ENCODE measurements around the gene SGMS1. TPM values are rescaled to one million over a fixed set of nuclear protein-coding genes. Genes with fewer than 3 reads are reported as not detected.
"Not testable (repeated sequence)": the region's sequence is repeated elsewhere in the genome, so short reads cannot be mapped to it uniquely, and the experiment has no call there.

The SGMS1 gene
- total RNA-seq, 1 donor from 2014 or later = 18.6 TPM

GRCh38 chr10:50552771-50553535 is 70.8 kb downstream of the SGMS1 start:
- no peak overlapping the region for H3K27ac Mint-ChIP-seq
- no peak for DNase-seq (ENCODE audit: low spot score)
- intact Hi-C loops (cut with micrococcal nuclease) = no loop called here
- H3K9me3 Mint-ChIP-seq = peaks cover 12% of the 10 kb centered on the region
- no peak overlapping the region for H3K4me3 Mint-ChIP-seq
- H3K36me3 Mint-ChIP-seq (ENCODE audit: low read depth) = no peaks in the 10 kb centered on the region
- H3K4me1 Mint-ChIP-seq (ENCODE audit: low read depth) = peaks cover 7% of the 10 kb centered on the region
- no peaks in the 10 kb centered on the region for H3K27me3 Mint-ChIP-seq (ENCODE audit: insufficient read depth)

- no peak overlapping the region for H3K27ac Mint-ChIP-seq
Observed at GRCh38 chr10:50552308-50552707, 71.4 kb downstream of the SGMS1 start.

GRCh38 chr10:50551894-50552293 is 71.9 kb downstream of the SGMS1 start:
- H3K4me3 Mint-ChIP-seq = no peak overlapping the region
- H3K27me3 Mint-ChIP-seq (ENCODE audit: insufficient read depth) = no peaks in the 10 kb centered on the region
- no peak overlapping the region for H3K27ac Mint-ChIP-seq
- H3K9me3 Mint-ChIP-seq = peaks cover 20% of the 10 kb centered on the region
- H3K36me3 Mint-ChIP-seq (ENCODE audit: low read depth) = peaks cover 9% of the 10 kb centered on the region
- DNase-seq (ENCODE audit: low spot score) = no peak
- intact Hi-C loops (cut with micrococcal nuclease) = no loop called here
- H3K4me1 Mint-ChIP-seq (ENCODE audit: low read depth) = peaks cover 7% of the 10 kb centered on the region

More at GRCh38 chr10:50552308-50552707, 71.4 kb downstream of the SGMS1 start:
- Mint-ChIP-seq H3K4me1 (ENCODE audit: low read depth) (peaks cover 7% of the 10 kb centered on the region), H3K4me3 (no peak overlapping the region), H3K9me3 (peaks cover 19% of the 10 kb centered on the region), H3K36me3 (ENCODE audit: low read depth) (peaks cover 6% of the 10 kb centered on the region), H3K27me3 (ENCODE audit: insufficient read depth) (no peaks in the 10 kb centered on the region)
- intact Hi-C loops (cut with micrococcal nuclease) = no loop called here
- no peak for DNase-seq (ENCODE audit: low spot score)

GRCh38 chr10:50550291-50550839 is 73.4 kb downstream of the SGMS1 start:
- DNase-seq (ENCODE audit: low spot score) = no peak
- Mint-ChIP-seq H3K27me3 (ENCODE audit: insufficient read depth) (no peaks in the 10 kb centered on the region), H3K9me3 (peaks cover 22% of the 10 kb centered on the region), H3K36me3 (ENCODE audit: low read depth) (peaks cover 9% of the 10 kb centered on the region), H3K4me1 (ENCODE audit: low read depth) (peaks cover 15% of the 10 kb centered on the region), H3K27ac (no peak overlapping the region), H3K4me3 (no peak overlapping the region)
- intact Hi-C loops (cut with micrococcal nuclease) = no loop called here

- peaks cover 26% of the 10 kb centered on the region for H3K4me1 Mint-ChIP-seq (ENCODE audit: low read depth)
- peaks cover 22% of the 10 kb centered on the region for H3K9me3 Mint-ChIP-seq
- intact Hi-C loops (cut with micrococcal nuclease); H3K36me3 Mint-ChIP-seq (ENCODE audit: low read depth); H3K27ac Mint-ChIP-seq; H3K4me3 Mint-ChIP-seq; DNase-seq (ENCODE audit: low spot score); H3K27me3 Mint-ChIP-seq (ENCODE audit: insufficient read depth): not testable (repeated sequence)
Observed at GRCh38 chr10:50549186-50549585, 74.6 kb downstream of the SGMS1 start.

- H3K4me1 Mint-ChIP-seq (ENCODE audit: low read depth) = peaks cover 30% of the 10 kb centered on the region
- H3K27me3 Mint-ChIP-seq (ENCODE audit: insufficient read depth); H3K36me3 Mint-ChIP-seq (ENCODE audit: low read depth); intact Hi-C loops (cut with micrococcal nuclease); H3K27ac Mint-ChIP-seq; DNase-seq (ENCODE audit: low spot score); H3K4me3 Mint-ChIP-seq: not testable (repeated sequence)
- peaks cover 22% of the 10 kb centered on the region for H3K9me3 Mint-ChIP-seq
Observed at GRCh38 chr10:50548481-50548880, 75.3 kb downstream of the SGMS1 start.

GRCh38 chr10:50546287-50546686 is 77.5 kb downstream of the SGMS1 start:
- Mint-ChIP-seq H3K4me1 (ENCODE audit: low read depth) (peaks cover 44% of the 10 kb centered on the region), H3K9me3 (peaks cover 22% of the 10 kb centered on the region)
- H3K27ac Mint-ChIP-seq; DNase-seq (ENCODE audit: low spot score); H3K27me3 Mint-ChIP-seq (ENCODE audit: insufficient read depth); H3K36me3 Mint-ChIP-seq (ENCODE audit: low read depth); intact Hi-C loops (cut with micrococcal nuclease); H3K4me3 Mint-ChIP-seq: not testable (repeated sequence)

GRCh38 chr10:50545846-50546245 is 77.9 kb downstream of the SGMS1 start:
- Mint-ChIP-seq H3K27ac (no peak overlapping the region), H3K27me3 (ENCODE audit: insufficient read depth) (no peaks in the 10 kb centered on the region), H3K4me1 (ENCODE audit: low read depth) (peaks cover 49% of the 10 kb centered on the region), H3K4me3 (no peak overlapping the region), H3K9me3 (peaks cover 23% of the 10 kb centered on the region), H3K36me3 (ENCODE audit: low read depth) (peaks cover 10% of the 10 kb centered on the region)
- intact Hi-C loops (cut with micrococcal nuclease) = no loop called here
- no peak for DNase-seq (ENCODE audit: low spot score)

- peak overlapping the region; percentile 19 for H3K27ac Mint-ChIP-seq
- peaks cover 15% of the 10 kb centered on the region for H3K36me3 Mint-ChIP-seq (ENCODE audit: low read depth)
- intact Hi-C loops (cut with micrococcal nuclease) = no loop called here
- H3K27me3 Mint-ChIP-seq (ENCODE audit: insufficient read depth) = no peaks in the 10 kb centered on the region
- peaks cover 58% of the 10 kb centered on the region for H3K4me1 Mint-ChIP-seq (ENCODE audit: low read depth)
- no peak for DNase-seq (ENCODE audit: low spot score)
- H3K4me3 Mint-ChIP-seq = no peak overlapping the region
- H3K9me3 Mint-ChIP-seq = peaks cover 29% of the 10 kb centered on the region
Observed at GRCh38 chr10:50544857-50545429, 78.8 kb downstream of the SGMS1 start.

- intact Hi-C loops (cut with micrococcal nuclease) = no loop called here
- Mint-ChIP-seq H3K27me3 (ENCODE audit: insufficient read depth) (no peaks in the 10 kb centered on the region), H3K4me1 (ENCODE audit: low read depth) (peaks cover 65% of the 10 kb centered on the region), H3K36me3 (ENCODE audit: low read depth) (peaks cover 15% of the 10 kb centered on the region), H3K27ac (no peak overlapping the region), H3K9me3 (peaks cover 28% of the 10 kb centered on the region), H3K4me3 (no peak overlapping the region)
- DNase-seq (ENCODE audit: low spot score) = no peak
Observed at GRCh38 chr10:50544095-50544856, 79.5 kb downstream of the SGMS1 start.

GRCh38 chr10:50542871-50543270 is 80.9 kb downstream of the SGMS1 start:
- Mint-ChIP-seq H3K4me1 (ENCODE audit: low read depth) (peaks cover 77% of the 10 kb centered on the region), H3K4me3 (peak overlapping the region; percentile 19), H3K27me3 (ENCODE audit: insufficient read depth) (no peaks in the 10 kb centered on the region), H3K36me3 (ENCODE audit: low read depth) (peaks cover 15% of the 10 kb centered on the region), H3K9me3 (peaks cover 16% of the 10 kb centered on the region), H3K27ac (no peak overlapping the region)
- intact Hi-C loops (cut with micrococcal nuclease) = no loop called here
- DNase-seq (ENCODE audit: low spot score) = no peak

GRCh38 chr10:50541921-50542320 is 81.8 kb downstream of the SGMS1 start:
- Mint-ChIP-seq H3K36me3 (ENCODE audit: low read depth) (peaks cover 7% of the 10 kb centered on the region), H3K27ac (no peak overlapping the region), H3K4me1 (ENCODE audit: low read depth) (peaks cover 82% of the 10 kb centered on the region), H3K4me3 (no peak overlapping the region), H3K27me3 (ENCODE audit: insufficient read depth) (no peaks in the 10 kb centered on the region), H3K9me3 (peaks cover 10% of the 10 kb centered on the region)
- intact Hi-C loops (cut with micrococcal nuclease) = loop anchor here (2.0 kb wide), 1 partner anchor 281 kb away; no protein-coding TSS in a partner anchor
- no peak for DNase-seq (ENCODE audit: low spot score)

Measured in activated T-helper 1 cell treated with anti-CD3 and anti-CD28 coated beads, Interleukin-12 subunit alpha, Interleukin-12 subunit beta, Interleukin-2, Interleukin-4 antibody, amounts not matched to agents 30 ng/mL and 10 ng/mL and 1 ng/mL, durations not matched to agents 14 hours and 24 hours and 36 hours (primary cell).